ENCODE measurements around the gene EIF1AD. TPM values are rescaled to one million over a fixed set of nuclear protein-coding genes. Genes with fewer than 3 reads are reported as not detected.

The EIF1AD gene
- total RNA-seq, 1 donor from 2014 or later: 22.2 TPM

- peaks cover 5% of the 10 kb centered on the region for H4K20me1 ChIP-seq (ENCODE audit: low read depth)
- Mint-ChIP-seq H3K27ac (no peak overlapping the region), H3K27me3 (ENCODE audit: insufficient read depth, low read depth) (no peaks in the 10 kb centered on the region), H3K36me3 (no peaks in the 10 kb centered on the region), H3K4me1 (peaks cover 7% of the 10 kb centered on the region), H3K4me3 (no peak overlapping the region), H3K9me3 (peaks cover 3% of the 10 kb centered on the region)
- H3K79me2 ChIP-seq (ENCODE audit: low read depth): peaks cover 12% of the 10 kb centered on the region
- peaks cover 16% of the 10 kb centered on the region for H3F3A ChIP-seq (ENCODE audit: low read depth)
- no peak overlapping the region for H3K4me2 ChIP-seq
- H3K9ac ChIP-seq: no peak overlapping the region
- peaks cover 4% of the 10 kb centered on the region for H3K36me3 ChIP-seq
- TF ChIP-seq EZH2 (IDR thresholded peaks at IDR 0.05): no peak
- no peak for TF ChIP-seq CTCF (IDR thresholded peaks at IDR 0.05)
- TF ChIP-seq EZH2phosphoT487 (IDR thresholded peaks at IDR 0.05): no peak
- no peak for DNase-seq (ENCODE audit: low spot score)
- peaks cover 8% of the 10 kb centered on the region for H3K4me1 ChIP-seq
- no peak overlapping the region for H3K4me3 ChIP-seq
- no peak overlapping the region for H2AFZ ChIP-seq (replicated peaks)
- no peaks in the 10 kb centered on the region for H3K9me3 ChIP-seq (ENCODE audit: low read depth)
- H3K27me3 ChIP-seq: no peaks in the 10 kb centered on the region
- no peak overlapping the region for H3K27ac ChIP-seq
Measured at GRCh38 chr11:66042227-66042995, 40.5 kb upstream of the EIF1AD start.

- H3K27ac Mint-ChIP-seq: no peak overlapping the region
- Histone ChIP-seq H3K4me2 (no peak overlapping the region), H2AFZ (replicated peaks) (no peak overlapping the region), H3K27me3 (no peaks in the 10 kb centered on the region), H3K9me3 (ENCODE audit: low read depth) (no peaks in the 10 kb centered on the region), H4K20me1 (ENCODE audit: low read depth) (no peaks in the 10 kb centered on the region), H3K79me2 (ENCODE audit: low read depth) (peaks cover 4% of the 10 kb centered on the region), H3K27ac (no peak overlapping the region), H3F3A (ENCODE audit: low read depth) (peaks cover 3% of the 10 kb centered on the region), H3K36me3 (peaks cover 4% of the 10 kb centered on the region), H3K4me1 (peaks cover 2% of the 10 kb centered on the region), H3K9ac (no peak overlapping the region), H3K4me3 (no peak overlapping the region)
- H3K9me3 Mint-ChIP-seq: peaks cover 13% of the 10 kb centered on the region
- DNase-seq (ENCODE audit: low spot score): no peak
- no peak overlapping the region for H3K4me3 Mint-ChIP-seq
- no peaks in the 10 kb centered on the region for H3K36me3 Mint-ChIP-seq
- H3K27me3 Mint-ChIP-seq (ENCODE audit: insufficient read depth, low read depth): peaks cover 4% of the 10 kb centered on the region
- TF ChIP-seq CTCF (IDR thresholded peaks at IDR 0.05) (no peak), EZH2phosphoT487 (IDR thresholded peaks at IDR 0.05) (no peak), EZH2 (IDR thresholded peaks at IDR 0.05) (no peak)
- H3K4me1 Mint-ChIP-seq: peaks cover 4% of the 10 kb centered on the region
Measured at GRCh38 chr11:66039765-66040164, 37.8 kb upstream of the EIF1AD start.

GRCh38 chr11:66037327-66037726, 35.4 kb upstream of the EIF1AD start:
- Histone ChIP-seq H3K79me2 (ENCODE audit: low read depth) (no peaks in the 10 kb centered on the region), H4K20me1 (ENCODE audit: low read depth) (no peaks in the 10 kb centered on the region), H3K4me2 (no peak overlapping the region), H3K27ac (no peak overlapping the region), H3K9me3 (ENCODE audit: low read depth) (no peaks in the 10 kb centered on the region), H3K27me3 (no peaks in the 10 kb centered on the region), H3K9ac (no peak overlapping the region), H2AFZ (replicated peaks) (no peak overlapping the region), H3F3A (ENCODE audit: low read depth) (no peaks in the 10 kb centered on the region), H3K36me3 (no peaks in the 10 kb centered on the region), H3K4me3 (no peak overlapping the region), H3K4me1 (no peaks in the 10 kb centered on the region)
- TF ChIP-seq EZH2phosphoT487 (IDR thresholded peaks at IDR 0.05) (no peak), EZH2 (IDR thresholded peaks at IDR 0.05) (no peak), CTCF (IDR thresholded peaks at IDR 0.05) (no peak)
- no peaks in the 10 kb centered on the region for H3K4me1 Mint-ChIP-seq
- H3K27me3 Mint-ChIP-seq (ENCODE audit: insufficient read depth, low read depth): peaks cover 7% of the 10 kb centered on the region
- H3K4me3 Mint-ChIP-seq: no peak overlapping the region
- peaks cover 12% of the 10 kb centered on the region for H3K9me3 Mint-ChIP-seq
- no peaks in the 10 kb centered on the region for H3K36me3 Mint-ChIP-seq
- no peak for DNase-seq (ENCODE audit: low spot score)
- H3K27ac Mint-ChIP-seq: no peak overlapping the region
